IPS-15b (cell line): ENCODE data around the gene HOXA2.

Source experiments
- H3K27me3 ChIP-seq: one replicate; pipeline ENCODE4 v1.6.1; 2013; ENCODE audit warnings: low read length; ENCODE audit not compliant: control insufficient read depth, insufficient read depth
- H3K36me3 ChIP-seq: one replicate; pipeline ENCODE4 v1.6.1; 2013; ENCODE audit warnings: low read length; ENCODE audit not compliant: control insufficient read depth, insufficient read depth
- H3K4me1 ChIP-seq: one replicate; pipeline ENCODE4 v1.6.1; 2013; ENCODE audit warnings: mild to moderate bottlenecking, low read length; ENCODE audit not compliant: control insufficient read depth, insufficient read depth
- H3K4me3 ChIP-seq: one replicate; pipeline ENCODE4 v1.5.1; 2013; ENCODE audit warnings: low read depth, low read length
- H3K9ac ChIP-seq: one replicate; pipeline ENCODE4 v1.6.1; 2013; ENCODE audit warnings: low read depth, mild to moderate bottlenecking, low read length
- H3K9me3 ChIP-seq: one replicate; pipeline ENCODE4 v1.6.1; 2013; ENCODE audit warnings: mild to moderate bottlenecking, low read length; ENCODE audit not compliant: control insufficient read depth, insufficient read depth

The HOXA2 gene

GRCh38 chr7:27138985-27139333, 36.5 kb upstream of the HOXA2 start:
- H3K4me1 ChIP-seq = no peaks in the 10 kb centered on the region
- no peak overlapping the region for H3K9ac ChIP-seq
- H3K4me3 ChIP-seq = no peak overlapping the region
- no peaks in the 10 kb centered on the region for H3K9me3 ChIP-seq
- H3K36me3 ChIP-seq = no peaks in the 10 kb centered on the region
- H3K27me3 ChIP-seq = peaks cover 100% of the 10 kb centered on the region

- H3K27me3 ChIP-seq = peaks cover 100% of the 10 kb centered on the region
Observed at GRCh38 chr7:27138472-27138871, 36.0 kb upstream of the HOXA2 start.

GRCh38 chr7:27137640-27138315, 35.3 kb upstream of the HOXA2 start:
- Histone ChIP-seq H3K9me3 (no peaks in the 10 kb centered on the region), H3K36me3 (no peaks in the 10 kb centered on the region), H3K9ac (no peak overlapping the region), H3K27me3 (peaks cover 100% of the 10 kb centered on the region), H3K4me3 (no peak overlapping the region), H3K4me1 (no peaks in the 10 kb centered on the region)

More at GRCh38 chr7:27138472-27138871, 36.0 kb upstream of the HOXA2 start:
- H3K36me3 ChIP-seq = no peaks in the 10 kb centered on the region
- H3K4me3 ChIP-seq = no peak overlapping the region
- H3K9me3 ChIP-seq = no peaks in the 10 kb centered on the region
- no peaks in the 10 kb centered on the region for H3K4me1 ChIP-seq
- no peak overlapping the region for H3K9ac ChIP-seq

GRCh38 chr7:27134392-27134791, 31.9 kb upstream of the HOXA2 start:
- Histone ChIP-seq H3K9me3 (no peaks in the 10 kb centered on the region), H3K9ac (no peak overlapping the region), H3K36me3 (no peaks in the 10 kb centered on the region), H3K4me3 (no peak overlapping the region), H3K4me1 (no peaks in the 10 kb centered on the region), H3K27me3 (peaks cover 92% of the 10 kb centered on the region)

GRCh38 chr7:27133409-27134231, 31.1 kb upstream of the HOXA2 start:
- Histone ChIP-seq H3K9me3 (no peaks in the 10 kb centered on the region), H3K4me3 (peak overlapping the region; percentile 10), H3K27me3 (peaks cover 92% of the 10 kb centered on the region), H3K36me3 (no peaks in the 10 kb centered on the region), H3K4me1 (no peaks in the 10 kb centered on the region), H3K9ac (no peak overlapping the region)

GRCh38 chr7:27132978-27133377, 30.5 kb upstream of the HOXA2 start:
- no peaks in the 10 kb centered on the region for H3K36me3 ChIP-seq
- H3K9ac ChIP-seq = no peak overlapping the region
- H3K4me1 ChIP-seq = no peaks in the 10 kb centered on the region
- H3K27me3 ChIP-seq = peaks cover 92% of the 10 kb centered on the region
- H3K9me3 ChIP-seq = no peaks in the 10 kb centered on the region
- H3K4me3 ChIP-seq = no peak overlapping the region

GRCh38 chr7:27132214-27132613, 29.7 kb upstream of the HOXA2 start:
- no peaks in the 10 kb centered on the region for H3K9me3 ChIP-seq
- no peaks in the 10 kb centered on the region for H3K36me3 ChIP-seq
- peaks cover 92% of the 10 kb centered on the region for H3K27me3 ChIP-seq
- no peaks in the 10 kb centered on the region for H3K4me1 ChIP-seq
- no peak overlapping the region for H3K9ac ChIP-seq
- peak overlapping the region; percentile 3 for H3K4me3 ChIP-seq

- Histone ChIP-seq H3K9ac (no peak overlapping the region), H3K4me3 (peak overlapping the region; percentile 40)
Observed at GRCh38 chr7:27131390-27131819, 28.9 kb upstream of the HOXA2 start.

GRCh38 chr7:27130540-27131389, 28.3 kb upstream of the HOXA2 start, which contains the start of gene HOXA4:
HOXA4 (minus strand) TSS chr7:27130757; CDS start chr7:27130733, 24 bp downstream.
- no peaks in the 10 kb centered on the region for H3K4me1 ChIP-seq
- H3K9ac ChIP-seq = no peak within 1 kb of the TSS
- H3K27me3 ChIP-seq = peaks cover 92% of the 10 kb centered on the region
- peak within 1 kb of the TSS; percentile 40 for H3K4me3 ChIP-seq
- no peaks in the 10 kb centered on the region for H3K36me3 ChIP-seq
- H3K9me3 ChIP-seq = no peaks in the 10 kb centered on the region

More at GRCh38 chr7:27131390-27131819, 28.9 kb upstream of the HOXA2 start:
- Histone ChIP-seq H3K4me1 (no peaks in the 10 kb centered on the region), H3K36me3 (no peaks in the 10 kb centered on the region), H3K9me3 (no peaks in the 10 kb centered on the region), H3K27me3 (peaks cover 92% of the 10 kb centered on the region)

- Histone ChIP-seq H3K4me1 (no peaks in the 10 kb centered on the region), H3K9me3 (no peaks in the 10 kb centered on the region), H3K36me3 (no peaks in the 10 kb centered on the region), H3K9ac (no peak overlapping the region), H3K27me3 (peaks cover 92% of the 10 kb centered on the region), H3K4me3 (peak overlapping the region; percentile 3)
Observed at GRCh38 chr7:27129729-27130539, 27.5 kb upstream of the HOXA2 start.
